ENCODE measurements around the gene RAB35.

RAB35 gene

GRCh38 chr12:120101182-120101581, 15.4 kb downstream of the RAB35 start:
- H3K4me3 ChIP-seq (replicated peaks; ENCODE audit: insufficient read depth, low read length), result no peak overlapping the region
- no peak for DNase-seq (ENCODE audit: low read depth in 1 of 2, low spot score in 1 of 2)

DNA sequence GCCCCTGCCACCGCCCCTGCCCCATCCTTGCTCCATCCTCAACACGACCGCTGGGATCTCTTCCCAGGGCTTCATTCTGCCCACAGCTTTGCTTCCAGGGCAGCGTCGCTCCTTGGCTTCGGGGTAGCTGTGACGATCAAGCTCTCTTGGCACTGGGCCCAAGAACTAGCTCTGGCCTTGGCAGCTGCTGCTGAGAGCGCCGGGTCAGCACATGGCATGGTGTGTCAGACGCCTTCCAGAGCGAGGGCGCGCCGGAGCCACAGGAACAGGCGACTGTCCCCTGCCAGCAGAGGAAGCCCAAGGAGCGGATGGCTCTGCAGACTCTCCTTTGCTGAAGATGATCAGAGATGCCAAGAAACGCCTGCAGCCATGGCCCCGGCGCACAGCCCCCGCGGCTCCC, 15.9 kb downstream of the RAB35 start:
- no peak for DNase-seq (ENCODE audit: low read depth in 1 of 2, low spot score in 1 of 2)
- Histone ChIP-seq H3K4me3 (replicated peaks; ENCODE audit: insufficient read depth, low read length) (no peak overlapping the region), H3K27me3 (ENCODE audit: insufficient read depth, poor library complexity, severe bottlenecking) (no peaks in the 10 kb centered on the region), H3K27ac (replicated peaks) (no peak overlapping the region)
- TF ChIP-seq POLR2AphosphoS5 (IDR thresholded peaks at IDR 0.05; ENCODE audit: low read depth), result no peak
- TF ChIP-seq SPI1 (IDR thresholded peaks at IDR 0.05; ENCODE audit: borderline replicate concordance, low read depth), result no peak
- TF ChIP-seq GABPA (IDR thresholded peaks at IDR 0.05; ENCODE audit: low read depth), result no peak
- no peak for TF ChIP-seq REST (IDR thresholded peaks at IDR 0.05; ENCODE audit: insufficient replicate concordance, low read depth)
- TF ChIP-seq, protein P1, sequence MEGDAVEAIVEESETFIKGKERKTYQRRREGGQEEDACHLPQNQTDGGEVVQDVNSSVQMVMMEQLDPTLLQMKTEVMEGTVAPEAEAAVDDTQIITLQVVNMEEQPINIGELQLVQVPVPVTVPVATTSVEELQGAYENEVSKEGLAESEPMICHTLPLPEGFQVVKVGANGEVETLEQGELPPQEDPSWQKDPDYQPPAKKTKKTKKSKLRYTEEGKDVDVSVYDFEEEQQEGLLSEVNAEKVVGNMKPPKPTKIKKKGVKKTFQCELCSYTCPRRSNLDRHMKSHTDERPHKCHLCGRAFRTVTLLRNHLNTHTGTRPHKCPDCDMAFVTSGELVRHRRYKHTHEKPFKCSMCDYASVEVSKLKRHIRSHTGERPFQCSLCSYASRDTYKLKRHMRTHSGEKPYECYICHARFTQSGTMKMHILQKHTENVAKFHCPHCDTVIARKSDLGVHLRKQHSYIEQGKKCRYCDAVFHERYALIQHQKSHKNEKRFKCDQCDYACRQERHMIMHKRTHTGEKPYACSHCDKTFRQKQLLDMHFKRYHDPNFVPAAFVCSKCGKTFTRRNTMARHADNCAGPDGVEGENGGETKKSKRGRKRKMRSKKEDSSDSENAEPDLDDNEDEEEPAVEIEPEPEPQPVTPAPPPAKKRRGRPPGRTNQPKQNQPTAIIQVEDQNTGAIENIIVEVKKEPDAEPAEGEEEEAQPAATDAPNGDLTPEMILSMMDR (IDR thresholded peaks at IDR 0.05; ENCODE audit: insufficient read depth, low read length), result no peak

More at GRCh38 chr12:120101182-120101581, 15.4 kb downstream of the RAB35 start:
- Histone ChIP-seq H3K27me3 (ENCODE audit: insufficient read depth, poor library complexity, severe bottlenecking) (no peaks in the 10 kb centered on the region), H3K27ac (replicated peaks) (no peak overlapping the region)
- TF ChIP-seq GABPA (IDR thresholded peaks at IDR 0.05; ENCODE audit: low read depth), result no peak
- TF ChIP-seq SPI1 (IDR thresholded peaks at IDR 0.05; ENCODE audit: borderline replicate concordance, low read depth), result no peak
- no peak for TF ChIP-seq REST (IDR thresholded peaks at IDR 0.05; ENCODE audit: insufficient replicate concordance, low read depth)
- TF ChIP-seq POLR2AphosphoS5 (IDR thresholded peaks at IDR 0.05; ENCODE audit: low read depth), result no peak
- TF ChIP-seq, protein P1 (IDR thresholded peaks at IDR 0.05; ENCODE audit: insufficient read depth, low read length), result no peak

DNA sequence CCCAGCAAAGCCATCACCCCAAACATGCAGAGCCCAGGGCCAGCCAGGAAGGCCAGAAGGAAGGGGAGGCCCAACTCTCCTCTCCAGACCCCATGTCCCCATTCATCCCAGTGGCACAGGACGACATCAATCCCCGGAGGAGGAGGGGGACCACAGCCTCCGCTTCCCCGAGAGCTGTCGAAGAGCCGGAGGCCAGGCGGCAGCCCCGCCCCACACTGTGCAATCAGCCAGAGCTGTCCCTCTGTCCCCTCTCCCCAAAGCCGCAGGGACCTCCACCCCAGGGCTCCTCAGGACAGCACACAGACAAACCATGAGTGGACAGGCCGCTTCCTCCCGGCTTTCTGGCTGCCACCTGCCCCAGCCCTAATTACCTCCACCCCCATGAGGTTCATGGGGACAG, 16.8 kb downstream of the RAB35 start:
- Histone ChIP-seq H3K4me3 (replicated peaks; ENCODE audit: insufficient read depth, low read length) (no peak overlapping the region), H3K27me3 (ENCODE audit: insufficient read depth, poor library complexity, severe bottlenecking) (no peaks in the 10 kb centered on the region), H3K27ac (replicated peaks) (no peak overlapping the region)
- DNase-seq (ENCODE audit: low read depth in 1 of 2, low spot score in 1 of 2), result no peak
- TF ChIP-seq SPI1 (IDR thresholded peaks at IDR 0.05; ENCODE audit: borderline replicate concordance, low read depth) (no peak), POLR2AphosphoS5 (IDR thresholded peaks at IDR 0.05; ENCODE audit: low read depth) (no peak), GABPA (IDR thresholded peaks at IDR 0.05; ENCODE audit: low read depth) (no peak), REST (IDR thresholded peaks at IDR 0.05; ENCODE audit: insufficient replicate concordance, low read depth) (no peak)
- TF ChIP-seq, protein P1 (IDR thresholded peaks at IDR 0.05; ENCODE audit: insufficient read depth, low read length), result no peak

Data from HL-60 (cell line).